Muscle layer of colon (tissue), 2 donors: ENCODE results near the gene ZNF805.
A peak's percentile ranks its signal among the peaks of the same experiment; 100 is the strongest.
"Not testable (repeated sequence)": the region's sequence is repeated elsewhere in the genome, so short reads cannot be mapped to it uniquely, and the experiment has no call there.

Experiments used
- H3K27ac ChIP-seq: one replicate; pipeline ENCODE4 v1.7.0; 2013; ENCODE audit warnings: low read depth, mild to moderate bottlenecking, low read length, moderate library complexity
- H3K27me3 ChIP-seq, 2 donors: one replicate each; pipeline ENCODE4 v1.7.0; 2013; ENCODE audit warnings: low read length in 2 of 2, mild to moderate bottlenecking in 2 of 2; ENCODE audit not compliant: insufficient read depth in 2 of 2, control insufficient read depth in 1 of 2
- H3K36me3 ChIP-seq: one replicate; pipeline ENCODE4 v1.7.0; 2013; ENCODE audit warnings: mild to moderate bottlenecking, low read length; ENCODE audit not compliant: insufficient read depth
- H3K4me1 ChIP-seq: one replicate; pipeline ENCODE4 v1.7.0; 2013; ENCODE audit warnings: mild to moderate bottlenecking, low read length; ENCODE audit not compliant: insufficient read depth
- H3K4me3 ChIP-seq, 2 donors: one replicate each; pipeline ENCODE4 v1.7.0; 2013; ENCODE audit warnings: low read length in 2 of 2, low read depth in 1 of 2, mild to moderate bottlenecking in 1 of 2, moderate library complexity in 1 of 2
- H3K9ac ChIP-seq: one replicate; pipeline ENCODE4 v1.7.0; 2013; ENCODE audit warnings: low read length
- H3K9me3 ChIP-seq: one replicate; pipeline ENCODE4 v1.7.0; 2013; ENCODE audit warnings: mild to moderate bottlenecking, low read length
- donor health status: abdominal sarcoma.
- donor health status: Adenocarcinoma of cecum.

ZNF805 gene

DNA sequence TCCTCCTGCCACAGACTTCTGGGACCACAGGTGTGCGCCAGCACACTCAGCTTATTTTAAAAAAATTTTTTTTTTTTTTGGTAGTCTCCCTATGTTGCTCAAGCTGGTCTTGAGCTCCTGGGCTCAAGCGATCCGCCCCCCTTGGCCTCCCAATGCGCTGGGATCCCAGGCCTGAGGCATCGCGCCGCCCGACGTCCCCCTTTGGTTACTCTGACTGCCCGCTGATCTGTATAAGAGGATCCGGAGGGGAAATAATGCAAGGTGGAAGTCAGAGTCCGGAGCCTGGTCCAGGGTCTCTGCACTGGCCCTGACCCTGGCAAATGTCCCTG lies 486 bp upstream of the ZNF805 start:
- H3K36me3 ChIP-seq = peaks cover 18% of the 10 kb centered on the region
- peaks cover 17% of the 10 kb centered on the region for H3K4me1 ChIP-seq
- no peaks in the 10 kb centered on the region for H3K27me3 ChIP-seq
- peak overlapping the region; percentile 96 for H3K9ac ChIP-seq
- peak overlapping the region; percentile 84 to 93 for H3K4me3 ChIP-seq
- peak overlapping the region; percentile 77 for H3K27ac ChIP-seq
- H3K9me3 ChIP-seq = no peaks in the 10 kb centered on the region

DNA sequence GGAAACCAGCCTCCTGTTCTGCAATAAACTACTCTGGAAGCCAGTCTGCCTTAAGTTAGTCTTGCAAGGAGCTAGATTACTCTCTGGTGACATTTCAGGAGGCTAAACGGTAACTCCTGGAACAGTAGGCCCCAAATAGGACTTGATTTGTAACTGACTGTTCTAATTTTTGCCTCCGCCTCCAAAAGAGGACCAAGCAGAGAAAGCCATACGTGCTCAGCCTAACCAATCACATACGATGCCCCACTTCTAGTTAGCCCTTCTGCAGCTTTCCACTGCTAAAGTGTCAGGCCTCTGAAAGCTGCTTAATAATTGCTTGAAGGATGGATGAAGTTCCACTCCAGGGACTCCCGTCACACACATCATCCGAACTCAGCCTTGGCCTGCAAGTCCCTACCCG lies 744 bp downstream of the ZNF805 start:
- Histone ChIP-seq H3K9ac (peak overlapping the region; percentile 96), H3K9me3 (no peaks in the 10 kb centered on the region), H3K27ac (peak overlapping the region; percentile 77), H3K27me3 (no peaks in the 10 kb centered on the region), H3K4me1 (peaks cover 17% of the 10 kb centered on the region), H3K4me3 (peak overlapping the region; percentile 84 to 93), H3K36me3 (peaks cover 21% of the 10 kb centered on the region)

DNA sequence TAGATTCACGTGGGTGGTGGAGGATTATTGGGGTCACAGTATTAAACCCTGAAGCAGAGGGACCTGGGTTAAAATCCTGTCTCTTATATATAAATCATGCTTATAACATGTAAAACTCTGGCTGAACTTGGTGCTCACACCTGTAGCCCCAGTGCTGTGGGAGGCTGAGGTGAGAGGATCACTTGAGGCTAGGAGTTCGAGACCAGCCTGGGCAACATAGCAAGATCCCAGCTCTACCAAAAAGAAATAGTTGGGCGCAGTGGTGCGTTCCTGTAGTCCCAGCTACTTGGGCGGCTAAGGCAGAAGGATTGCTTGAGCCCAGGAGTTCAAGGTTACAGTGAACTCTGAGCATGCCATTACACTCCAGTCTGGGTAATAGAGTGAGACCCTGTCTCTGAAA lies 2.4 kb downstream of the ZNF805 start:
- no peak overlapping the region for H3K9ac ChIP-seq

DNA sequence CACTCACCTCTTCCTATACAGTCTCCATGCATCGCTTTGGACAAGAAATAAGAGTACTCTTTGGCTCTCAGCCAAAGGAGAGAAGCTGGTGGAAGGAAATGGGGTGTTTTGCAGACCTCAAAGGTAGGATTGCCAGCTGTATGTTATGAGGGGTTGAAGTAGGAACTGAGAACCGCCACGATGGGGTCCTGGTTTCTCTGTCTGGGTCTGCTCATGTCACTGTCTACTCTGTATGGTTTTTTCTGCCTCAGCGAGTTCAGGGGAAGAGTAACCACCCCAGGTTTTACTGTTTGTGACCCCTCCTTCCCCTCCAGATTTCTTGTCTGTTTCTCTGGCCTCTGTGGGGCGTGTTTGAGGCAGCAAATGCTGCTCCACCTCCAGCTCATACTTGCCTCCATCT lies 4.1 kb downstream of the ZNF805 start:
- Histone ChIP-seq H3K27ac (no peak overlapping the region), H3K4me3 (no peak overlapping the region), H3K9ac (no peak overlapping the region), H3K27me3 (no peaks in the 10 kb centered on the region), H3K36me3 (peaks cover 46% of the 10 kb centered on the region), H3K9me3 (no peaks in the 10 kb centered on the region), H3K4me1 (peaks cover 17% of the 10 kb centered on the region)

More for the DNA sequence above, 2.4 kb downstream of the ZNF805 start:
- peaks cover 17% of the 10 kb centered on the region for H3K4me1 ChIP-seq
- H3K9me3 ChIP-seq = no peaks in the 10 kb centered on the region
- H3K27ac ChIP-seq = no peak overlapping the region
- peaks cover 32% of the 10 kb centered on the region for H3K36me3 ChIP-seq
- no peaks in the 10 kb centered on the region for H3K27me3 ChIP-seq
- H3K4me3 ChIP-seq = no peak overlapping the region

DNA sequence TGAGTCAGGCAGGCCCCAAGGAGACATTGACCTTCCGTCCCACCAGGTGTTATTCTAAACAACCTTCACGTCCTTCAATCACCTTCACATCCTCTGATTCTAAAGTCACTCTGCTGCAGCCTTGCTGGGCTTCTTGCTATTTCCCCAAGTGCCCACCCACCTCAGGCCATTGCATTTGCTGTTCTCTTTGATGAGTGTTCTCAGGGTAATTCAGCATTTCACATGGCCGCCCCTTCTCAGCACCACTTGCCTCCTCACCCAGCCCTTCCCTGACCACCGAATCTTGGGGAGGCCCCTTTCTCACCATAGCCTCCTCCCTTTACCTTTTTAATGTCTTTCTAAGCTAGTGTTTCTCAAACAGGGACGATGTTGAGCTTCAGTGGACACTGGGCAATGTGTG lies 4.6 kb downstream of the ZNF805 start:
- Histone ChIP-seq H3K36me3 (peaks cover 46% of the 10 kb centered on the region), H3K27me3 (no peaks in the 10 kb centered on the region)

DNA sequence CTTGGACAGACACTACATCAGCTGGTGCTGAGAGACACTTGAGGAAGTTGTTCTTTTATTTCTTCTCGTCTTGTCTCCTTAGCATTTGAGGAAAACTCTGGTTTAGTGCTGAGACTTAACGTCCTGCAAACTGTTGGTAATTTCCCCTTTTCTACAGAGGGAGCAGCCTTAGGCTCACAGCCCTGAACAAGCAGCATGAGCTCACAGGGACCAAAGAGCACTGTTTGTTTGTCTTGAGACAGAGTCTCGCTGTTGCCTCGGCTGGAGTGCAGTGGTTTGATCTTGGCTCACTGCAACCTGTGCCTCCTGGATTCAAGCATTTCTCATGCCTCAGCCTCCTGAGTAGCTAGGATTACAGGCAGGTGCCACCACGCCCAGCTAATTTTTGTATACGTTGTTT lies 5.5 kb downstream of the ZNF805 start:
- Histone ChIP-seq H3K27ac (no peak overlapping the region), H3K9ac (no peak overlapping the region), H3K9me3 (no peaks in the 10 kb centered on the region), H3K36me3 (peaks cover 50% of the 10 kb centered on the region), H3K4me1 (peaks cover 17% of the 10 kb centered on the region), H3K27me3 (no peaks in the 10 kb centered on the region), H3K4me3 (no peak overlapping the region)

More for the DNA sequence above, 4.6 kb downstream of the ZNF805 start:
- Histone ChIP-seq H3K27ac (no peak overlapping the region), H3K4me1 (peaks cover 17% of the 10 kb centered on the region), H3K9ac (no peak overlapping the region), H3K9me3 (no peaks in the 10 kb centered on the region), H3K4me3 (no peak overlapping the region)

DNA sequence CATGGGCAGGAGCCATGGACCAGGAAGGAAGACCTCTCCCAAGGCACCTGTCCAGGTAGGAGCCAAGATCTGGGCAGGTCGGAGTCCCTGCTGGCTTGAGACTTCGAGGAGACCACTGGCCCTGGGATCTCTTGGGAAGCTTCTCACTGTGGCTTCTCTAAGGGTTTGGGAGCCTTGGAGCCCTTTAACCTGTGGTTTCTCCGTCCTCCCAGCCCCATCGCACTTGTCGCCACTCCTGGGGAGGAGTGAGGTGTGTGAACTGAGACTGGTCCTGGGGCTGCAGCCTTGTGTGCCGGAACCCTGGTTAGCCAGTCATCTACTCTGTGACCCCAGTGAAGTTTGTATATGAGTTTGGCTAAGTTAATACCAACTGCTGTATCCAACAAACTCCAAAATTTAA lies 8.2 kb downstream of the ZNF805 start:
- no peak overlapping the region for H3K4me3 ChIP-seq
- H3K9ac ChIP-seq = no peak overlapping the region
- H3K36me3 ChIP-seq = peaks cover 66% of the 10 kb centered on the region
- H3K9me3 ChIP-seq = peaks cover 3% of the 10 kb centered on the region
- no peak overlapping the region for H3K27ac ChIP-seq
- no peaks in the 10 kb centered on the region for H3K27me3 ChIP-seq
- no peaks in the 10 kb centered on the region for H3K4me1 ChIP-seq

DNA sequence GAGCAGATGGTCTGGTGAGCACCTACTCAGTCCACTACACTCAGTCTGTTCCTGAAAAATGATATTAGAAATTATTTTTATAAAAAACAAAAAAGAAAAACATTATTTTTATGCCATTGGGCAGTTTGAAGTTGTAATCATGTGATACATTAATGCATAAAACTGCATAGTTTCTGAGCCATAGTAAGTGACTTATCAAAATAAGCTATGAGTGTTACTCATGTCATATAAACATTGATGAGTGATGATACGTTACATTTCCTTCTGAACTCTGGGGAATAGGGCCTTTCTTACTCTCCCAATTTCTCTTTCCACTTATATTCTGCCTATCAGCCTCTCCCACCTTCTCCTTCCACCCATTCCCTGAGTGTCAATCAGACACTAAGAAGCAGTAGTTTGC lies 8.9 kb downstream of the ZNF805 start:
- H3K4me1 ChIP-seq = no peaks in the 10 kb centered on the region
- H3K27ac ChIP-seq = no peak overlapping the region
- no peak overlapping the region for H3K4me3 ChIP-seq
- no peak overlapping the region for H3K9ac ChIP-seq
- H3K36me3 ChIP-seq = peaks cover 66% of the 10 kb centered on the region
- peaks cover 7% of the 10 kb centered on the region for H3K9me3 ChIP-seq
- H3K27me3 ChIP-seq = no peaks in the 10 kb centered on the region

DNA sequence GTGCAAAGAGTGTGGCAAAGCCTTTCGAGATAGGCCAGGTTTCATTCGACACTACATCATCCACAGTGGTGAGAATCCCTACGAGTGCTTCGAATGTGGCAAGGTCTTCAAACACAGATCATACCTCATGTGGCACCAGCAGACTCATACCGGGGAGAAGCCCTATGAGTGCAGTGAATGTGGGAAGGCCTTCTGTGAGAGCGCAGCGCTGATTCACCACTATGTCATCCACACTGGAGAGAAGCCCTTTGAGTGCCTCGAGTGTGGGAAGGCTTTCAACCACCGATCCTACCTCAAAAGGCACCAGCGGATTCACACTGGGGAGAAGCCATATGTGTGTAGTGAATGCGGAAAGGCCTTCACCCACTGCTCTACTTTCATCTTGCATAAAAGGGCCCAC lies 13.3 kb downstream of the ZNF805 start:
- not testable (repeated sequence) for H3K9me3 ChIP-seq, H3K27ac ChIP-seq, H3K4me3 ChIP-seq, H3K9ac ChIP-seq, H3K4me1 ChIP-seq, H3K27me3 ChIP-seq
- H3K36me3 ChIP-seq = peaks cover 45% of the 10 kb centered on the region

DNA sequence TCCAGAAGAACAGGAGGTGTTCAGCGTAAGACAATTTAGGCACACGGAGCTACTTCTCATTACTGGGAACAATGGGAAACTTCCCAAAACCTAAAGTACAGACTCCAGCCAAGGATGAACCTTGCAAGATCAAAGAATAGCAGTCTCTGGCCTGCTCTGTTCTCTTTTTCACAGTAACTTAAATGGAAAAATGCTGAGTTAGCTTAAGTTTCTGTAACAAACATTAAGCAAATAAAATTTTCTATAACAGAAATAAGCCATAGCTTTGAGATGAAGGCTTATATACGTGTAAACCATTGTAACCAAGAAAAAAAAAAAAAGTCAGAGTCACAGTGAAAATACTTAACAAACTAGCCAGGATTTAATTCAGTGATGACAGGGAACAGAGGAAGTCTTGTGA lies 21.6 kb downstream of the ZNF805 start:
- no peaks in the 10 kb centered on the region for H3K27me3 ChIP-seq
- H3K4me3 ChIP-seq = peak overlapping the region in 1 of 2 donors; percentile 5
- H3K27ac ChIP-seq = no peak overlapping the region
- no peaks in the 10 kb centered on the region for H3K4me1 ChIP-seq
- H3K9ac ChIP-seq = no peak overlapping the region
- H3K9me3 ChIP-seq = no peaks in the 10 kb centered on the region
- peaks cover 12% of the 10 kb centered on the region for H3K36me3 ChIP-seq

DNA sequence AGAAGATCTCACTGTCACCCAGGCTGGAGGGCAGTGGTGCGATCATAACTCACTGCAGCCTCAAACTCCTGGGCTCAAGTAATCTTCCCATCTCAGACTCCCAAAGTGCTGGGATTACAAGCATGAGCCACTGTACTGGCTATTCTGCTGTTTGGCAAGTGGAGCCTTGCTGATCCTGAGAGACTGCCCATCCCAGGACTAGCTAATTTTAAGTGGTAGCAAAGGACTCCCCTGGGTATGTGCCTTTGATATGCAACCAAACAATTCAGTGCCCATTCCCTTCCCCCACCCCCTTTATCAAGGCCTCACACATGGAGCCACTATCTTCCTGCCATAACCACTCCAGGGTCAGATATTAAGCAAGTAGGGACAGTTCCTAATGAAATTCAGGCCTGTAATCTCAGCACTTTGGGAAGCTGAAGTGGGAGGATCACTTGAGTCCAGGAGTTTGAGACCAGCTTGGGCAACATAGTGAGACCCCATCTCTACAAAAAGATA lies 22.9 kb downstream of the ZNF805 start:
- Histone ChIP-seq H3K4me3 (no peak overlapping the region), H3K27me3 (no peaks in the 10 kb centered on the region), H3K27ac (no peak overlapping the region), H3K9me3 (no peaks in the 10 kb centered on the region), H3K4me1 (no peaks in the 10 kb centered on the region), H3K36me3 (peaks cover 12% of the 10 kb centered on the region), H3K9ac (no peak overlapping the region)

DNA sequence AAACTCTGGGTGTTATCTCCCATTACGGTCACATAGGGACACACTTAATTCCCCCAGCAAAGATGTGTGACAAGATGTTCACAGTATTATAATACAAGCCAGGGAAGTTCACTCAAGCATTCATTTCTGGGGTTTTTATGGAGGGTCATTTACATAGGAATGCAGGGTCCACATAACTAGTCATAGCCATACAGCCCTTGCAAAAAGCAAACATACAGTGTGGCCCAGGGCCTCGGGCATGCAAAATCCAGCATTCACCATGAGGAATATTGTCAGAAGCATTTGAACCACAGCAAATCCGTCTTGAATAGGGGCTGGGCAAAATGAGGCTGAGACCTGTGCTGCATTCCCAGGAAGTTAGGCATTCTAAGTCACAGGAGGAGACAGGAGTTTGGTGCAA lies 26.9 kb downstream of the ZNF805 start:
- Histone ChIP-seq H3K27me3 (no peaks in the 10 kb centered on the region), H3K4me1 (no peaks in the 10 kb centered on the region), H3K36me3 (peaks cover under 1% of the 10 kb centered on the region), H3K27ac (no peak overlapping the region), H3K4me3 (no peak overlapping the region), H3K9me3 (no peaks in the 10 kb centered on the region), H3K9ac (no peak overlapping the region)
